Measurements from ENCODE around the gene ALDH3A2. TPM values are rescaled to one million over a fixed set of nuclear protein-coding genes. Genes with fewer than 3 reads are reported as not detected.
A peak's percentile ranks its signal among the peaks of the same experiment; 100 is the strongest.

ALDH3A2 gene
- 100 to 1,000 TPM in 3 of 4 donors, 10 to 100 TPM in 1; 93.9 to 117 (median 106) TPM for polyA plus RNA-seq (ENCODE audit: insufficient read length in 4 of 4)

GRCh38 chr17:19648475-19649273 lies at the start of gene ALDH3A2:
Gene ALDH3A2 (plus strand): TSS chr17:19648751. CDS start chr17:19648972, 221 bp downstream.
- peak; percentile 87 to 91 (median 90) for DNase-seq (ENCODE audit: low read depth in 4 of 4, low spot score in 3 of 4)

DNA sequence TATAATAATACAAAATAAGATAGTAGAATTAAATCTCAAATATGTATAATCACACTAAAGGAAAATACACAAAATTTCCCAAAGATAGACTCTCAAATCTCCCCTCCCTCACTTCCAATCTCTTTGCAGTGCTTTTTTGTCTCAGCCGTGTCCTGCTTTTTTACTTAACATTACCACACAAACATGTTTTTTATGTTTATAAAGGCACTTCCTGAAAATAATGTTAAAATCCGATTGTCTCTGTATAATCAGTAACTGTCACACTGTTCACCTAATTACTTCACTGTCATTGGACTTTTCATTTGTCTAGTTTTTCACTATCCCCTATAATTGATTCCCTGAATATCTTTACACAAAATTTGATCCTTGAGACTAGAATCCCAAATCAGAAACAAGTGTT lies 38.2 kb upstream of the ALDH3A2 start:
- DNase-seq (ENCODE audit: low read depth in 4 of 4, low spot score in 3 of 4): no peak

DNA sequence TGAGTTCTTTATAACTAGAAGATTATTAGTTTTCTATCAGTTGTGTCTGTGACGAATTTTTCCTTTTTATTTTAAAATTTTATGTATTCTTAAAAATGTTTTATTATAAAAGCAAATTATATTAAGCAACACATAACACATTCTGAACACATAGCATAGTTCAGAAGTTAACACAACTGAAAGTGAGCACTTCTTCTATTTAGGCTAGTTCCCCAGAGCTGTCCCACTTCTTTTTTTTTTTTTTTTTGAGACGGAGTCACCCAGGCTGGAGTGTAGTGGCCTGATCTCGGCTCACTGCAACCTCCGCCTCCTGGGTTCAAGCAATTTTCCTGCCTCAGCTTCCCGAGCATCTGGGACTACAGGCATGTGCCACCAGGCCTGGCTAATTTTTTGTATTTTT lies 37.7 kb upstream of the ALDH3A2 start:
- DNase-seq (ENCODE audit: low read depth in 4 of 4, low spot score in 3 of 4): no peak

GRCh38 chr17:19613979-19614378 lies 34.6 kb upstream of the ALDH3A2 start:
- DNase-seq (ENCODE audit: low read depth in 4 of 4, low spot score in 3 of 4): no peak

- DNase-seq (ENCODE audit: low read depth in 4 of 4, low spot score in 3 of 4): no peak
These were observed 33.7 kb upstream of the ALDH3A2 start for GRCh38 chr17:19614900-19615299.

DNA sequence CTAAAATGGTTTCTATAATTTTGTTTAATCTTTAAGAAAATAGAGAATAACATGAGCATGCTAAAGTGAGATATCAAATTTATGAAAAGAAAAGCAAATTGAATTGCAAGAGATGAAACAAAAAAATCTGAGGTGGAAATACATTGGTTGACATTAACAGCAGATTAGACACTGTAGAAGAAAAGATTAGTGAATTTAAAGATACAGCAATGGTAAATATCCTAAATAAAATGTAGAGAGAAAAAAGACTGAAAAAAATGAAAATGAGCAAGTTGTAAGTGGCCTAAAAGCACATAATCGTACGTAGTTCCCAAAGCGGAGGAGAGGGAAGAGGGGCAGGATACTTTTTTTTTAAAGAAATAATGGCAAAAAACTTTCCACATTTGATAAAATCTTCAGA lies 30.5 kb upstream of the ALDH3A2 start:
- no peak for DNase-seq (ENCODE audit: low read depth in 4 of 4, low spot score in 3 of 4)

- no peak for DNase-seq (ENCODE audit: low read depth in 4 of 4, low spot score in 3 of 4)
These were observed 28.7 kb upstream of the ALDH3A2 start for GRCh38 chr17:19619705-19620325.

GRCh38 chr17:19621697-19622096 lies 26.9 kb upstream of the ALDH3A2 start:
- no peak for DNase-seq (ENCODE audit: low read depth in 4 of 4, low spot score in 3 of 4)

- DNase-seq (ENCODE audit: low read depth in 4 of 4, low spot score in 3 of 4): no peak
These were observed 22.5 kb upstream of the ALDH3A2 start for GRCh38 chr17:19626079-19626478.

GRCh38 chr17:19629449-19629848 lies 19.1 kb upstream of the ALDH3A2 start:
- DNase-seq (ENCODE audit: low read depth in 4 of 4, low spot score in 3 of 4): no peak

DNA sequence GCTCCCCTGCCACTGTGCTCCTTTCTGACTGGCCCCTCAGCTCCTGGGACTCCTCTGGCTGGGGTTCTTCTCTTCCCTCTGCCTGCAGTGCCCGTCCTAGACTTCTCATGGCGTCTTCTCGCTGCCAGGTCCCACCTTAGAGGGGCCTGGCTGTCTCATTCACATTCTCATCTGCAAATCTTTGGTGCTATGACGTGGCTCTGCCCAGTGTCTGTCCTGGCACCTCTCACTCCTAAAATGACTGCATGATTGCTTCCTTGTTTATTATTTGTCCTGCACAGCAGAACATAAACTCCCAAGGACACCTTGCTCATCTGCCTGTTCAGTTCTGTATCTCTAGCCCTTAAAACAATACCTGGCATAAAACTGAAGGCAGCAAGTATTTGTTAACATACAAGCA lies 18.5 kb upstream of the ALDH3A2 start:
- no peak for DNase-seq (ENCODE audit: low read depth in 4 of 4, low spot score in 3 of 4)

- no peak for DNase-seq (ENCODE audit: low read depth in 4 of 4, low spot score in 3 of 4)
These were observed 17.9 kb upstream of the ALDH3A2 start for GRCh38 chr17:19630661-19631060.

DNA sequence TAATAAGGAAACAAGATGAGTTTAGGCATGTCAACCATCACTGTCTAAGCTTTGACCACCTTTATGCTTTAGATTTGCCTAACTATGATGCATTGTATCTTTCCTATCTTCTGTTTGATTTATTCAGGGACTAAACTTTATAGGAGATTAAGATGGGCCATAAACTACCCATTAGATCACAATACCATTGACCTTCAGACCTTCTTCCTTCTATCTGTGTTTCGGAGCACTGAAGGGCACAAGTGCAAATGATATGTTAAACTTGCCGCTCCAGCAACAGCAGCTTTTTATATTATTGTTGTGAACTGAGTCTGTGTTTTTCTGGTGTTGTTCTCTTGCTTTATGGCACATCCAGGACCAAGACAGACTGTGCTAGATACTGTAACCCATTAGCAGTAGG lies 16.6 kb upstream of the ALDH3A2 start:
- DNase-seq (ENCODE audit: low read depth in 4 of 4, low spot score in 3 of 4): no peak

- no peak for DNase-seq (ENCODE audit: low read depth in 4 of 4, low spot score in 3 of 4)
These were observed 6.7 kb upstream of the ALDH3A2 start for GRCh38 chr17:19641687-19642372.

DNA sequence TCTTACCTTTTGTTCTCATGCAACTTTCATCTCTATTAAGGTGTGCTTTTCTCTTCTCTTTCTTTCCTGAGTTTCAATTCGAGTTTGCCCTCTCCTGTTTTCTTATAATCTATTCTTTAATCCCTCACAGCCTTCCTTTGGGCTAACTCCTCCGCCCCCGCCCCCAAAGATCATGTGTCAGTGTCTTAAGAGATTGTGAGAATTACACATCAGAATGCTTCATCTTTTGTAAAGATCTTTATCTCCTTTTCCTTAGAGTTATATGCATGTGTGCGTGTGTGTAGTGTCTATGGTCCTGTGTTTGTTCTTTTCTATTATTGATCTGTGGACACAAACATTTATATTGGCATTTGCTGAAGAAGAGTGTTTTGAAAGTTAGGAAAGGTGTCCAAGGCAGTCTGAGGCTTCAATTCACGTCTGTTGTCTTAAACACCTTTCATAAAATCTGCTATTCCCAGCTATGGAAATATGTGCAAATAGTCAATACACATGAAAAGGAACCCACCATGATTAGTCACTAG lies 6.1 kb upstream of the ALDH3A2 start:
- DNase-seq (ENCODE audit: low read depth in 4 of 4, low spot score in 3 of 4): no peak

DNA sequence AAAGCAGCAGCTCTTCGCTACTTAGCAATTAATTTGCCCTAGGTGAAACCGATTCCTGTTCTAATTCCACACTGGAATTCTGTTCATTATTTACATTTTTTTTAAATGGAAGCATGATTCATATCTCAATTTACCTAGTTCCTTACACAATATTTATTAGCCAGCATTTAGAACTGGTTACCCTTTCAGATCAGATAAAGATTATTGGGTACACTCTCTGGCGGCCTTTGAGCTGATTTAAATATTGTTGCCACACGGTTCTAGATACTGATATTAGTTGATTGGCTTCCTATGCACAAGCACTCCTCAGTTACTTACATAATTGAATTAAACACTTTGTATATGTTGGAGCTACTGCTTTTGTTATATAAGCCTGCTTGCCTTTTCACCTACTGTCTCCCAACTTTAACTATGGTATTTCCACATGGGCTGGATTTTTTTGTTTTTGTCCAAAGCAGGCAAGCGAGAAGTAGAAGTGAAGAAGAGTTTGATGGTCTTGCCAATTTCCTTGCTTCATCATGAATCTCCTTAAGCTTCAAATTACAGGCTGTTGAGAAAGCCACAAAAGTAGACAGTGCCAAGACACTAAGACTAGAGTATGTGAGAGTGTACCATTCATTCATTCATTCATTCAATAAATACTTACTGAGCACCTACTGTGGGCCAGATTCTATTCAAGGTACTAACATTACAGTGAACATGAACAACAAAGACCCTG lies 3.9 kb upstream of the ALDH3A2 start:
- no peak for DNase-seq (ENCODE audit: low read depth in 4 of 4, low spot score in 3 of 4)

DNA sequence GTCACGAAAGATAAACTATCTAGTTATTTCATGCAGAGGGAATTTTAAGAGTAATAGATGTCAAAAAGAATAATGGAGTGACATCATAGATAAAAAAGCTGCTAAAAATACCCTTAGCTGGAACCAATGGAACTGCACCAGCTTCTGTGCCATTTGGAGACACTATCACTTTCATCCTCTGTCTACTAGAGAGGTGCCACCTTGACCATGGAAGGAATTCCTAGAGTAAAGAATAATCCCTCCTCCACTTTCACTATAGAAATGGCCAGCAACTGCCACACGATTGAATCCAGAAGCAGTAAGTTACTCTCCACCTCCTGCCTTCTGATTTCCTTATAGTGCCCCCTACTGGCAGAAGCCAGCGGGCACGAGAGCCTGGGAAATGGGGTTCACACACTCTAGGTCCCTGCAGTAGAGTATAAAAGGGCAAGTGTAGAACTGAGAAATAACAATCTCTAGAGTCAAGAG lies 2.8 kb upstream of the ALDH3A2 start:
- DNase-seq (ENCODE audit: low read depth in 4 of 4, low spot score in 3 of 4): no peak

GRCh38 chr17:19646788-19647696 lies 1.5 kb upstream of the ALDH3A2 start:
- DNase-seq (ENCODE audit: low read depth in 4 of 4, low spot score in 3 of 4): no peak

DNA sequence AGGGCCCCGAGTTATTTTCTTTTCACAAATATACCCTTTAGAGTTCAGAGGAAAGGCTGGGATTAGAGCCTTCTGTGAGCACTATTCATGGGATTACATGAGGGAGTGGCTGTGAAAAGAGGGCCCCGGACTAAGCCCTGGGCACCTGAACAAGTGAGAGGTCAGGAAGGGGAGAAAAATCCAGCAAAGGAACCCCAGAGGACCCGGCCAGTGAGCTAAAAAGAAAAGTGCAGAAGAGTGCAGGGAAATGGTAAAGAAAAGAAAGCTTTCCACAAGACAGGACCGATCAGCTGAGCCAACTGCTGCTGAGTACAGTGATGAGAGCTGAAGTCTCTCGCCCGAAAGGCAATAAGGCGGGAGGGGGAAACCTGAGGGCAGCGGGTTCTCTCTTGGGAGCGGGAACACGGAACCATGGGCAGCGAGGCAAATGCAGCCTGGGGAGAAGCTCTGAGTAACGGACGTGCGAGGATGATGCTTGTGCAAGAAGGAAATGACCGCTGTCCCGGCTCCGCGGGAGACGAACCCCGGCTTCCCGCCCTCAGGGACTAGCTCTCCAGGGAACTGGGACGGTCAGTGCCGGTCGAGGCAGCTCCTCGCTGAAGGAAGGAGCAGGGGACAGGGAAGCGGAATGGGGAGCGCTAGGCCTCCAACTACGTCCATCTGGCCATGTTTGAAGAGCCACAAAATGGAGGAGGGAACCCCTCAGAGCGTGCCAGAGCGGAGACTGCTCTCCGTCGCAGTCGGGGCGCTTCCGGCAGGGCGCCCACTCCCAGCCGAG lies 665 bp upstream of the ALDH3A2 start:
- DNase-seq (ENCODE audit: low read depth in 4 of 4, low spot score in 3 of 4): peak in 1 of 4 donors; percentile 20
